Activated naive CD4-positive, alpha-beta T cell treated with anti-CD3 and anti-CD28 coated beads for 36 hours (primary cell): ENCODE results near the gene CRABP2. TPM values are rescaled to one million over a fixed set of nuclear protein-coding genes. Genes with fewer than 3 reads are reported as not detected.

Source experiments
- CTCF ChIA-PET: fragments of 350-600 bp; sonication (Branson Sonifier 250); formaldehyde crosslinking; loops from one replicate; lab custom pipeline; 2021; ENCODE audit warnings: antibody characterized with exemption; lab: Charles Lee
- DNase-seq: peaks from one replicate; pipeline ENCODE4 v3.0.0-alpha.2; 2020
- H3K27ac Mint-ChIP-seq: one replicate; pipeline ENCODE4 v1.8.0; 2021; ENCODE audit warnings: mild to moderate bottlenecking, mixed read lengths
- H3K27me3 Mint-ChIP-seq: one replicate; pipeline ENCODE4 v1.8.0; 2021; ENCODE audit warnings: low read depth, mixed read lengths
- H3K36me3 Mint-ChIP-seq: one replicate; pipeline ENCODE4 v1.8.0; 2021; ENCODE audit warnings: low read depth, mixed read lengths
- H3K4me1 Mint-ChIP-seq: one replicate; pipeline ENCODE4 v1.8.0; 2021; ENCODE audit warnings: low read depth, mixed read lengths
- H3K4me3 Mint-ChIP-seq: one replicate; pipeline ENCODE4 v1.8.0; 2021; ENCODE audit warnings: mild to moderate bottlenecking, moderate library complexity, mixed read lengths
- H3K9me3 Mint-ChIP-seq: one replicate; pipeline ENCODE4 v1.8.0; 2021; ENCODE audit warnings: mixed read lengths
- intact Hi-C: fragments of 100-400 bp; cut with micrococcal nuclease; formaldehyde crosslinking; loops from one replicate; pipeline ENCODE4 v1.15.1; 2023
- total RNA-seq, 2 experiments: library from RNA; stranded (reverse); gene quantifications; one replicate each; pipeline ENCODE4 v1.2.3, GENCODE V29; 2021

The CRABP2 gene
- total RNA-seq, 2 experiments from 2014 or later, result 0.45 to 0.72 TPM

DNA sequence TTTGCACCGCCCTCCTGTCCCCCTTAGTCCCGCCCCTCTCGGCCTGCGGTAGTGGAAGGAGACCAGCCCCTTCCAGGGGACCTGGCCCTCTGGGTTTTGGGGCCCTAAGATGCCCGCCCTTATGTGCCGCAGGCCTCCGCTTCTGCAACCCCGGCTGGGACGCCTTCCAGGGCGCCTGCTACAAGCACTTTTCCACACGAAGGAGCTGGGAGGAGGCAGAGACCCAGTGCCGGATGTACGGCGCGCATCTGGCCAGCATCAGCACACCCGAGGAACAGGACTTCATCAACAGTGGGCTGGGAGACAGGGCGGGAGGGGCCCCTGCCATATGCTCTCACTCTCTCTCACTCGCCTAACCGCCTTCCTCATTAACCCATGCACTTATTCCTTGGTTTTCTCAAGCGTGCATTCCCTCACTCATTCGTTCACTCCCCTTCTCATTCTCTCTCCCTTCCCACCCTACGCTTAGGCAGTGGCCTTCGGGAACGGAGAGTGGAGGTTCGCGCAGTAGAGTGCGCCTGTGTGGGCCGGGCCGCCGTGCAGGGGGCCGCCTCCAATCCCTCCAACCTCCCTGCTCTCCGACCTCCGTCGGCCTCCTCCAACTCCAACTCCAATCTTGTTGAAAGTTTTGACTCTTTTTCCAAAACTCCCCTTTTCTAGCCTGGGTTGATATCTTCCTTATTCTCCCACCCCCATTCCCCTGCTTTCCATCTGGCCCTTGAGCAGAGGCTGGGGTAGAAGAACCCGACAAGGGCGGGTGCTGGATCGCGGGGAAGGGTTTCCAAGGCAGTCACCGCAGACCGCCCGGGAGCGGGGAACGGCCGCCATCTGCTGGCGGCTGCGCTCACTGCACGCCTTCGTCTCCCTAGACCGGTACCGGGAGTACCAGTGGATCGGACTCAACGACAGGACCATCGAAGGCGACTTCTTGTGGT lies 48.3 kb downstream of the CRABP2 start:
- DNase-seq, result peak; percentile 76
- intact Hi-C loops, result loop anchor here (1.0 kb wide), 2 partner anchors 31 to 73 kb away; no protein-coding TSS in a partner anchor
- CTCF ChIA-PET, result interaction anchor here (0.6 to 8.4 kb wide), 15 partner anchors 8 to 220 kb away, joined by 3 to 168 read pairs (median 7); partner anchors contain the start of genes BCAN, CRABP2, HAPLN2 and ISG20L2
- Mint-ChIP-seq H3K27me3 (peaks cover 54% of the 10 kb centered on the region), H3K27ac (no peak overlapping the region), H3K9me3 (no peaks in the 10 kb centered on the region), H3K4me1 (peaks cover 41% of the 10 kb centered on the region), H3K4me3 (peak overlapping the region; percentile 44), H3K36me3 (no peaks in the 10 kb centered on the region)

DNA sequence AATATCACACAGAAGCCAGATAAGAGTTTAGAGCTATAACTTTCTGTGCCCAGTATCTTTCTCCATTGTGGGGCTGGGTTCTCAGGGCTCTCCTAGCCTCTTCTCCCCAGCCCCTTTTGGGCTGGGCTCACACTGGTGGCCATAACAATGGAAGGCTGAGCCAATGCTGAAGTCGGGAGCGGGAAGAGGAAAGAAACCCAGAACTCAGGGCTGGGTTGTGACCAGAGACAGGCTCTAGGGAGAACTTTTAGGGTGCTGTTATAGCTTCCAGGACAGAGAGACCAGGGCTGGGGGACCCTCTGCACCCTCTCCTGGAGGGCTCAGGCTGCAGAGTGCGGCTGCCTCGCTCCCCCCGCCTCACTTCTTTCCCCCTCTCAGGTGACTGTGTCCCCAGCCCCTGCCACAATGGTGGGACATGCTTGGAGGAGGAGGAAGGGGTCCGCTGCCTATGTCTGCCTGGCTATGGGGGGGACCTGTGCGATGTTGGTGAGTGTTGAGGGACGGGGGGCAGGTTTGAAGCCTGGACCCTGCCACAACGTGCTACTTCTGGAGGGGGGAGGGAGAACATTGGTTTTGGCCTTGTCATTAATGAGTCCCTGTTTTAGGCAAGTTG lies 49.4 kb downstream of the CRABP2 start:
- CTCF ChIA-PET, result interaction anchor here (0.6 to 8.4 kb wide), 9 partner anchors 7 to 210 kb away, joined by 3 to 168 read pairs (median 7); partner anchors contain the start of genes BCAN, ISG20L2, METTL25B and NES
- intact Hi-C loops, result no loop called here
- H3K4me1 Mint-ChIP-seq, result peaks cover 34% of the 10 kb centered on the region
- H3K36me3 Mint-ChIP-seq, result no peaks in the 10 kb centered on the region
- no peak for DNase-seq
- H3K27ac Mint-ChIP-seq, result no peak overlapping the region
- peaks cover 60% of the 10 kb centered on the region for H3K27me3 Mint-ChIP-seq
- H3K9me3 Mint-ChIP-seq, result no peaks in the 10 kb centered on the region
- H3K4me3 Mint-ChIP-seq, result no peak overlapping the region

DNA sequence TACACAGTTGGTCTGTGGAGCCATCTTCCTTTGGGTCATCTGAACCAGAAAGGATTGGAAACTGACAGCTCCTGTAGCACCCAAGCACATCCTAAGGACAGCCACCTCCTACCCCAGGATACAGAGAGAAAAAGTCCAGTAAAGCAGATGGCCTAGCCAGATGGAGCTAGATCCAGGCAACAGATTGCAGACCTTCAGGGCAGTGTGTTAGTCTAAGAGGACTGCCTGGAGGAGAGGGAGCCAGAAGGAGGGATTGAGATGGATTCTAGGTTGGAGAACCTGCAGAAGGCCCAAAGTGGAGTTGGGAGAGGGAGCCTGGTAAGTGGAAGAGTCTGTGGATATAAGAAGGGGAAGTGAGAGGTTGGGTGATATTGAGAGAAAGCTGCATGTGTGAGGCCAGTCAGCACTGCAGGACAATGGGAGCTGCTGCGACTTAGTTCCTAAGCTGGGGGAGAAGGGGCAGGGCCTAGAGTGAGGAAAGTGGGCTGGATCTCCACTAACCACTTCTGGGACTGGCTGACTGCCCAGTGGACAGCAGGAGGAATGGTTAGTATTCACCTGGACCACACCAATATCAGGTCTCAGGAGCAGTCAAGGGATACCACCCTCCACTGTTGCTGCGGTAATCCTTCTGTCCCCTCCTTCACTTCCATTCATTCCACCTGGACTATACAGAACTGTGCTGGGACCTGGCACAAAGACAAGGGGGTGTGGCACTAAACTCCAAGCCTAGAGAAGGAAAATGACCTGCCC lies 50.1 kb downstream of the CRABP2 start:
- no peaks in the 10 kb centered on the region for H3K36me3 Mint-ChIP-seq
- CTCF ChIA-PET, result interaction anchor here (0.6 to 8.4 kb wide), 7 partner anchors 10 to 209 kb away, joined by 3 to 168 read pairs (median 5); partner anchors contain the start of gene NES
- peaks cover 65% of the 10 kb centered on the region for H3K27me3 Mint-ChIP-seq
- no peak overlapping the region for H3K4me3 Mint-ChIP-seq
- H3K27ac Mint-ChIP-seq, result no peak overlapping the region
- DNase-seq, result no peak
- intact Hi-C loops, result no loop called here
- H3K4me1 Mint-ChIP-seq, result peaks cover 28% of the 10 kb centered on the region
- H3K9me3 Mint-ChIP-seq, result no peaks in the 10 kb centered on the region

DNA sequence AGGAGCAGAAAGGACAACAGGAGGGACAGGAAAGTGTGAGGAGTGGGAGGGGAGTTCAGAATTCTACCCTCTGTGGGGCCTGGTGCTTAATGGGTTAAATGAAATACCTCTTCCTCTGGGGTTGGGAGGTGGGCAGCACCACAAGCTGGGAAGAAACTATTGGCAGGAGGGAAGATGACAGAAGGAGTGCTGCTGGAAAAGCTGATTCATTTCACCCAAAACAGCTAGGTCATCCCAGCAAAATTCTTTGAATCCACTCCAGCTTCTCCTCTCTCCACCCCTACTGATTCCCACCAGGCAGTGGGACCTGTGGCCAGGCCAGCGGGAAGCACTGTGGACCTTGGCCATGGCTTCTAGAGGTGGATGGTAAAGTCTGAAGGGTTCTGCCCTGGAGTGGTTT lies 50.7 kb downstream of the CRABP2 start:
- Mint-ChIP-seq H3K9me3 (no peaks in the 10 kb centered on the region), H3K4me1 (peaks cover 23% of the 10 kb centered on the region), H3K36me3 (no peaks in the 10 kb centered on the region), H3K27ac (no peak overlapping the region), H3K27me3 (peaks cover 69% of the 10 kb centered on the region), H3K4me3 (no peak overlapping the region)
- no peak for DNase-seq
- intact Hi-C loops, result no loop called here
- CTCF ChIA-PET, result interaction anchor here (1.1 to 8.4 kb wide), 4 partner anchors 9 to 71 kb away, joined by 3 to 168 read pairs (median 4); no protein-coding TSS in a partner anchor

DNA sequence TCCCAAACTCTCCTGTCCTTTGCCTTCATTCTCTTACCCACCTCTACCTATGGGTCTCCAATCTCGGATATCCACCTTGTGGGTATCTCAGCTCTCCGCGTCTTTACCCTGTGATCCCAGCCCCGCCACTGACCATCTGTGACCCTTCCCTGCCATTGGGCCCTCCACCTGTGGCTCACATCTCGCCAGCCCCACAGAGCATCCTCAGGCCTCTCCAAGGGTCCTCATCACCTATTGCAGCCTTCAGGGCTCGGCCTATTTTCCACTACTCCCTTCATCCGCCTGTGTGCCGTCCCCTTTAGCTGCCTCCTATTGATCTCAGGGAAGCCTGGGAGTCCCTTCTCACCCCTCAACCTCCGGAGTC lies 52.4 kb downstream of the CRABP2 start:
- intact Hi-C loops, result no loop called here

DNA sequence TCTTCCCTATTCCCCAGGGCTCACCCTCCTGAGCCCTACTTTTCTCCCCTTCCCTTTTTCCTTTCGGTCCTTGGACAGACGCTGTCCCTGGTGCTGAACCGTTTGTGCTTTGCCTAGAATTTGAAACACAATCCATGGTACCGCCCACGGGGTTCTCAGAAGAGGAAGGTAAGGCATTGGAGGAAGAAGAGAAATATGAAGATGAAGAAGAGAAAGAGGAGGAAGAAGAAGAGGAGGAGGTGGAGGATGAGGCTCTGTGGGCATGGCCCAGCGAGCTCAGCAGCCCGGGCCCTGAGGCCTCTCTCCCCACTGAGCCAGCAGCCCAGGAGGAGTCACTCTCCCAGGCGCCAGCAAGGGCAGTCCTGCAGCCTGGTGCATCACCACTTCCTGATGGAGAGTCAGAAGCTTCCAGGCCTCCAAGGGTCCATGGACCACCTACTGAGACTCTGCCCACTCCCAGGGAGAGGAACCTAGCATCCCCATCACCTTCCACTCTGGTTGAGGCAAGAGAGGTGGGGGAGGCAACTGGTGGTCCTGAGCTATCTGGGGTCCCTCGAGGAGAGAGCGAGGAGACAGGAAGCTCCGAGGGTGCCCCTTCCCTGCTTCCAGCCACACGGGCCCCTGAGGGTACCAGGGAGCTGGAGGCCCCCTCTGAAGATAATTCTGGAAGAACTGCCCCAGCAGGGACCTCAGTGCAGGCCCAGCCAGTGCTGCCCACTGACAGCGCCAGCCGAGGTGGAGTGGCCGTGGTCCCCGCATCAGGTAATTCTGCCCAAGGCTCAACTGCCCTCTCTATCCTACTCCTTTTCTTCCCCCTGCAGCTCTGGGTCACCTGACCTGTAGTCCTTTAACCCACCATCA lies 53.0 kb downstream of the CRABP2 start:
- H3K36me3 Mint-ChIP-seq, result no peaks in the 10 kb centered on the region
- intact Hi-C loops, result no loop called here
- peaks cover 77% of the 10 kb centered on the region for H3K27me3 Mint-ChIP-seq
- H3K4me1 Mint-ChIP-seq, result peaks cover 10% of the 10 kb centered on the region
- peak; percentile 57 for DNase-seq
- no peak overlapping the region for H3K4me3 Mint-ChIP-seq
- no peak overlapping the region for H3K27ac Mint-ChIP-seq
- no peaks in the 10 kb centered on the region for H3K9me3 Mint-ChIP-seq
- CTCF ChIA-PET, result interaction anchor here (0.6 to 1.4 kb wide), 7 partner anchors 8 to 75 kb away, joined by 3 to 5 read pairs (median 4); no protein-coding TSS in a partner anchor

More for the DNA sequence above, 52.4 kb downstream of the CRABP2 start:
- DNase-seq, result no peak
- CTCF ChIA-PET, result interaction anchor here (0.6 to 1.4 kb wide), 7 partner anchors 9 to 199 kb away, joined by 3 to 5 read pairs (median 4); no protein-coding TSS in a partner anchor
- Mint-ChIP-seq H3K4me3 (no peak overlapping the region), H3K27ac (no peak overlapping the region), H3K27me3 (peaks cover 76% of the 10 kb centered on the region), H3K36me3 (no peaks in the 10 kb centered on the region), H3K9me3 (no peaks in the 10 kb centered on the region), H3K4me1 (peaks cover 16% of the 10 kb centered on the region)

Other genes starting within 250 kb of the CRABP2 start
- gene MEF2D, start 204.8 kb downstream of the CRABP2 start, total RNA-seq, result 10 to 100 TPM; 28.8 to 32.8 TPM
- 10 to 100 TPM in 1 of 2 experiments, 1 to 10 TPM in 1; 9.4 to 10.6 TPM for gene IQGAP3, start 133.0 kb downstream of the CRABP2 start, total RNA-seq
- 1 to 10 TPM; 3.1 to 3.9 TPM for gene TTC24, start 125.9 kb downstream of the CRABP2 start, total RNA-seq
- 10 to 100 TPM; 77.4 to 84.6 TPM for gene NAXE, start 113.8 kb downstream of the CRABP2 start, total RNA-seq
- gene GPATCH4, start 104.1 kb downstream of the CRABP2 start, total RNA-seq, result 10 to 100 TPM; 37.5 to 38.3 TPM
- under 1 TPM; 0.40 to 0.55 TPM for gene HAPLN2, start 86.2 kb downstream of the CRABP2 start, total RNA-seq
- gene BCAN, start 63.5 kb downstream of the CRABP2 start, total RNA-seq, result not detected
- not detected for gene NES, start 28.2 kb downstream of the CRABP2 start, total RNA-seq
- 10 to 100 TPM; 35.3 to 35.5 TPM for gene METTL25B, start 22.9 kb upstream of the CRABP2 start, total RNA-seq
- 10 to 100 TPM; 24.8 to 28.7 TPM for gene ISG20L2, start 23.2 kb upstream of the CRABP2 start, total RNA-seq
- 100 to 1,000 TPM in 1 of 2 experiments, 10 to 100 TPM in 1; 91.1 to 114 TPM for gene MRPL24, start 35.5 kb upstream of the CRABP2 start, total RNA-seq
- 100 to 1,000 TPM; 282 to 283 TPM for gene HDGF, start 46.1 kb upstream of the CRABP2 start, total RNA-seq
- 10 to 100 TPM; 55.2 to 55.8 TPM for gene PRCC, start 62.0 kb upstream of the CRABP2 start, total RNA-seq
- gene SH2D2A, start 111.3 kb upstream of the CRABP2 start, total RNA-seq, result 100 to 1,000 TPM; 134 to 138 TPM
- not detected for gene INSRR, start 153.5 kb upstream of the CRABP2 start, total RNA-seq
- gene NTRK1, start 155.3 kb upstream of the CRABP2 start, total RNA-seq, result under 1 TPM in 1 of 2 experiments, not detected in 1; 0.67 TPM
- gene PEAR1, start 188.1 kb upstream of the CRABP2 start, total RNA-seq, result not detected
- gene LRRC71, start 215.0 kb upstream of the CRABP2 start, total RNA-seq, result not detected